ENCODE results near the gene TTC39C. TPM values are rescaled to one million over a fixed set of nuclear protein-coding genes. Genes with fewer than 3 reads are reported as not detected.

Gene TTC39C
- total and polyA plus RNA-seq, 3 experiments from 2014 or later: 57.4 to 80.2 (median 59.5) TPM

- no peaks in the 10 kb centered on the region for H3K9me3 ChIP-seq (ENCODE audit: low read length)
- Mint-ChIP-seq H3K4me3 (peak overlapping the region in 3 of 7 donors; percentile 4 to 57 (median 29)), H3K36me3 (peaks cover 0 to 51% (median 9%) of the 10 kb centered on the region in 3 donors), H3K4me1 (peaks cover 77 to 93% (median 91%) of the 10 kb centered on the region in 3 donors), H3K27ac (peak overlapping the region; percentile 14 to 85 (median 58)), H3K9me3 (no peaks in the 10 kb centered on the region), H3K27me3 (no peaks in the 10 kb centered on the region)
- POLR2A ChIA-PET: no interaction called here
- H3K36me3 ChIP-seq (ENCODE audit: insufficient read depth, low read length): no peaks in the 10 kb centered on the region
- H3K4me3 ChIP-seq (ENCODE audit: low read length): no peak overlapping the region
- no peak for DNase-seq
- H3K27me3 ChIP-seq (ENCODE audit: insufficient read depth, low read length, poor library complexity, severe bottlenecking): no peaks in the 10 kb centered on the region
- peaks cover 60% of the 10 kb centered on the region for H3K4me1 ChIP-seq (ENCODE audit: insufficient read depth, low read length)
- no peak overlapping the region for H3K27ac ChIP-seq (ENCODE audit: low read depth, low read length)
- CTCF ChIA-PET: no interaction called here
Observed at GRCh38 chr18:24031318-24031717, 16.8 kb downstream of the TTC39C start.

- no peaks in the 10 kb centered on the region for H3K9me3 ChIP-seq (ENCODE audit: low read length)
- peak overlapping the region; percentile 8 to 85 (median 32) for H3K27ac Mint-ChIP-seq
- no peak for DNase-seq
- peaks cover 59% of the 10 kb centered on the region for H3K4me1 ChIP-seq (ENCODE audit: insufficient read depth, low read length)
- H3K36me3 ChIP-seq (ENCODE audit: insufficient read depth, low read length): no peaks in the 10 kb centered on the region
- POLR2A ChIA-PET: interaction anchor here (1.4 kb wide), 1 partner anchor 9 kb away, joined by 4 read pairs; no protein-coding TSS in a partner anchor
- H3K27me3 ChIP-seq (ENCODE audit: insufficient read depth, low read length, poor library complexity, severe bottlenecking): no peaks in the 10 kb centered on the region
- H3K27ac ChIP-seq (ENCODE audit: low read depth, low read length): no peak overlapping the region
- H3K4me3 ChIP-seq (ENCODE audit: low read length): no peak overlapping the region
- peaks cover 78 to 93% (median 91%) of the 10 kb centered on the region in 3 donors for H3K4me1 Mint-ChIP-seq
- CTCF ChIA-PET: interaction anchor here (0.9 kb wide), 1 partner anchor 114 kb away, joined by 3 read pairs; no protein-coding TSS in a partner anchor
- no peaks in the 10 kb centered on the region for H3K9me3 Mint-ChIP-seq
- H3K36me3 Mint-ChIP-seq: peaks cover 0 to 47% (median 7%) of the 10 kb centered on the region in 3 donors
- H3K27me3 Mint-ChIP-seq: no peaks in the 10 kb centered on the region
- H3K4me3 Mint-ChIP-seq: peak overlapping the region in 1 of 7 donors; percentile 5
Observed at GRCh38 chr18:24031916-24032315, 17.4 kb downstream of the TTC39C start.

GRCh38 chr18:24033641-24034412 is 19.3 kb downstream of the TTC39C start:
- ChIA-PET CTCF (no interaction called here), POLR2A (no interaction called here)
- no peaks in the 10 kb centered on the region for H3K27me3 Mint-ChIP-seq
- H3K4me1 Mint-ChIP-seq: peaks cover 83 to 93% (median 92%) of the 10 kb centered on the region in 3 donors
- peak overlapping the region in 4 of 7 donors; percentile 2 to 58 (median 40) for H3K4me3 Mint-ChIP-seq
- Histone ChIP-seq H3K27me3 (ENCODE audit: insufficient read depth, low read length, poor library complexity, severe bottlenecking) (no peaks in the 10 kb centered on the region), H3K9me3 (ENCODE audit: low read length) (no peaks in the 10 kb centered on the region), H3K4me1 (ENCODE audit: insufficient read depth, low read length) (peaks cover 71% of the 10 kb centered on the region), H3K4me3 (ENCODE audit: low read length) (no peak overlapping the region), H3K27ac (ENCODE audit: low read depth, low read length) (no peak overlapping the region), H3K36me3 (ENCODE audit: insufficient read depth, low read length) (no peaks in the 10 kb centered on the region)
- DNase-seq: no peak
- H3K36me3 Mint-ChIP-seq: peaks cover 0 to 54% (median 9%) of the 10 kb centered on the region in 3 donors
- peak overlapping the region; percentile 23 to 83 (median 60) for H3K27ac Mint-ChIP-seq
- H3K9me3 Mint-ChIP-seq: no peaks in the 10 kb centered on the region

GRCh38 chr18:24035316-24035715 is 20.8 kb downstream of the TTC39C start:
- H3K4me1 ChIP-seq (ENCODE audit: insufficient read depth, low read length): peaks cover 82% of the 10 kb centered on the region
- peaks cover 85 to 93% (median 92%) of the 10 kb centered on the region in 3 donors for H3K4me1 Mint-ChIP-seq

GRCh38 chr18:24039671-24040070 is 25.1 kb downstream of the TTC39C start:
- no peaks in the 10 kb centered on the region for H3K9me3 ChIP-seq (ENCODE audit: low read length)
- ChIA-PET CTCF (no interaction called here), POLR2A (no interaction called here)
- no peak overlapping the region for H3K4me3 ChIP-seq (ENCODE audit: low read length)
- Mint-ChIP-seq H3K27me3 (peaks cover 0 to 2% of the 10 kb centered on the region in 2 donors), H3K27ac (peak overlapping the region; percentile 5 to 95 (median 72)), H3K9me3 (peaks cover 0 to 1% (median 0%) of the 10 kb centered on the region in 5 donors), H3K36me3 (peaks cover 0 to 39% (median 13%) of the 10 kb centered on the region in 3 donors), H3K4me3 (peak overlapping the region in 6 of 7 donors; percentile 7 to 61 (median 36)), H3K4me1 (peaks cover 95 to 98% (median 97%) of the 10 kb centered on the region in 3 donors)
- H3K36me3 ChIP-seq (ENCODE audit: insufficient read depth, low read length): no peaks in the 10 kb centered on the region
- no peak overlapping the region for H3K27ac ChIP-seq (ENCODE audit: low read depth, low read length)
- H3K27me3 ChIP-seq (ENCODE audit: insufficient read depth, low read length, poor library complexity, severe bottlenecking): no peaks in the 10 kb centered on the region
- DNase-seq: no peak
- peaks cover 85% of the 10 kb centered on the region for H3K4me1 ChIP-seq (ENCODE audit: insufficient read depth, low read length)

More at GRCh38 chr18:24035316-24035715, 20.8 kb downstream of the TTC39C start:
- Histone ChIP-seq H3K9me3 (ENCODE audit: low read length) (no peaks in the 10 kb centered on the region), H3K36me3 (ENCODE audit: insufficient read depth, low read length) (no peaks in the 10 kb centered on the region), H3K27ac (ENCODE audit: low read depth, low read length) (no peak overlapping the region), H3K4me3 (ENCODE audit: low read length) (no peak overlapping the region), H3K27me3 (ENCODE audit: insufficient read depth, low read length, poor library complexity, severe bottlenecking) (no peaks in the 10 kb centered on the region)
- peaks cover 0 to 56% (median 16%) of the 10 kb centered on the region in 3 donors for H3K36me3 Mint-ChIP-seq
- ChIA-PET POLR2A (no interaction called here), CTCF (no interaction called here)
- peak overlapping the region in 3 of 8 donors; percentile 17 to 40 (median 23) for H3K27ac Mint-ChIP-seq
- H3K27me3 Mint-ChIP-seq: no peaks in the 10 kb centered on the region
- H3K4me3 Mint-ChIP-seq: peak overlapping the region in 2 of 7 donors; percentile 30 to 37
- no peak for DNase-seq
- no peaks in the 10 kb centered on the region for H3K9me3 Mint-ChIP-seq

GRCh38 chr18:24041691-24042090 is 27.1 kb downstream of the TTC39C start:
- Histone ChIP-seq H3K27ac (ENCODE audit: low read depth, low read length) (no peak overlapping the region), H3K4me1 (ENCODE audit: insufficient read depth, low read length) (peaks cover 68% of the 10 kb centered on the region), H3K36me3 (ENCODE audit: insufficient read depth, low read length) (no peaks in the 10 kb centered on the region), H3K27me3 (ENCODE audit: insufficient read depth, low read length, poor library complexity, severe bottlenecking) (no peaks in the 10 kb centered on the region), H3K9me3 (ENCODE audit: low read length) (no peaks in the 10 kb centered on the region), H3K4me3 (ENCODE audit: low read length) (no peak overlapping the region)
- Mint-ChIP-seq H3K27me3 (peaks cover 0 to 2% of the 10 kb centered on the region in 2 donors), H3K36me3 (peaks cover 0 to 41% (median 10%) of the 10 kb centered on the region in 3 donors), H3K4me3 (no peak overlapping the region), H3K27ac (peak overlapping the region in 2 of 8 donors; percentile 10 to 89), H3K9me3 (peaks cover 0 to 1% (median 0%) of the 10 kb centered on the region in 5 donors), H3K4me1 (peaks cover 83 to 89% (median 88%) of the 10 kb centered on the region in 3 donors)
- CTCF ChIA-PET: interaction anchor here (1.3 kb wide), 1 partner anchor 420 kb away, joined by 3 read pairs; no protein-coding TSS in a partner anchor
- DNase-seq: no peak
- POLR2A ChIA-PET: interaction anchor here (0.7 kb wide), 1 partner anchor 9 kb away, joined by 4 read pairs; no protein-coding TSS in a partner anchor

- POLR2A ChIA-PET: interaction anchor here (0.5 to 1.1 kb wide), 3 partner anchors 31 to 556 kb away, joined by 5 to 6 read pairs (median 5); no protein-coding TSS in a partner anchor
- CTCF ChIA-PET: interaction anchor here (0.7 kb wide), 1 partner anchor 76 kb away, joined by 3 read pairs; no protein-coding TSS in a partner anchor
- H3K4me3 ChIP-seq (ENCODE audit: low read length): no peak overlapping the region
- H3K27ac ChIP-seq (ENCODE audit: low read depth, low read length): no peak overlapping the region
- Mint-ChIP-seq H3K9me3 (peaks cover 0 to 1% (median 0%) of the 10 kb centered on the region in 5 donors), H3K27me3 (peaks cover 0 to 2% of the 10 kb centered on the region in 2 donors), H3K27ac (peak overlapping the region in 6 of 8 donors; percentile 10 to 72 (median 60)), H3K4me3 (peak overlapping the region in 5 of 7 donors; percentile 3 to 44 (median 12)), H3K4me1 (peaks cover 80 to 86% (median 84%) of the 10 kb centered on the region in 3 donors), H3K36me3 (peaks cover 0 to 29% (median 11%) of the 10 kb centered on the region in 3 donors)
- no peaks in the 10 kb centered on the region for H3K9me3 ChIP-seq (ENCODE audit: low read length)
- H3K36me3 ChIP-seq (ENCODE audit: insufficient read depth, low read length): no peaks in the 10 kb centered on the region
- no peaks in the 10 kb centered on the region for H3K27me3 ChIP-seq (ENCODE audit: insufficient read depth, low read length, poor library complexity, severe bottlenecking)
- peaks cover 67% of the 10 kb centered on the region for H3K4me1 ChIP-seq (ENCODE audit: insufficient read depth, low read length)
- DNase-seq: no peak
Observed at GRCh38 chr18:24043403-24043802, 28.8 kb downstream of the TTC39C start.
